MM.1S (cell line): ENCODE results near the gene DCTN3.

ENCODE experiments used
- DNase-seq: peaks from one replicate; pipeline ENCODE4 v3.0.0-alpha.2; 2015
- H2AFZ ChIP-seq: fragments of 300-600 bp; sonication (generic); 2 replicates; pipeline ENCODE4 v1.6.0; 2016; ENCODE audit warnings: antibody characterized with exemption, low read length
- H3F3A ChIP-seq: fragments of 300-600 bp; sonication (generic); 2 replicates; pipeline ENCODE4 v1.6.1; 2016; ENCODE audit warnings: mild to moderate bottlenecking, antibody characterized with exemption, low read length, moderate library complexity, mixed read lengths; ENCODE audit not compliant: insufficient read depth
- H3K27ac ChIP-seq: fragments of 300-600 bp; sonication (generic); 2 replicates; pipeline ENCODE4 v1.5.1; 2016; ENCODE audit warnings: mild to moderate bottlenecking, low read length
- H3K27me3 ChIP-seq: fragments of 300-600 bp; sonication (generic); replicated peaks from 2 replicates; pipeline ENCODE4 v1.6.0; 2016; ENCODE audit warnings: low read length; ENCODE audit not compliant: insufficient read depth
- H3K36me3 ChIP-seq: fragments of 300-600 bp; sonication (generic); replicated peaks from 2 replicates; pipeline ENCODE4 v1.6.1; 2016; ENCODE audit warnings: mild to moderate bottlenecking, low read length, mixed read lengths; ENCODE audit not compliant: insufficient read depth
- H3K4me1 ChIP-seq: fragments of 300-600 bp; sonication (generic); 2 replicates; pipeline ENCODE4 v1.6.1; 2016; ENCODE audit warnings: low read length, mixed read lengths
- H3K4me2 ChIP-seq: fragments of 300-600 bp; sonication (generic); 2 replicates; pipeline ENCODE4 v1.6.0; 2016; ENCODE audit warnings: low read depth, low read length
- H3K4me3 ChIP-seq: fragments of 300-600 bp; sonication (generic); 2 replicates; pipeline ENCODE4 v1.5.1; 2016; ENCODE audit warnings: low read length, mixed read lengths
- H3K79me2 ChIP-seq: fragments of 300-600 bp; sonication (generic); 2 replicates; pipeline ENCODE4 v1.6.1; 2016; ENCODE audit warnings: mixed run types, low read length, mixed read lengths
- H3K9ac ChIP-seq: fragments of 300-600 bp; sonication (generic); 2 replicates; pipeline ENCODE4 v1.6.1; 2016; ENCODE audit warnings: low read length, mixed read lengths
- H3K9me2 ChIP-seq: fragments of 300-600 bp; sonication (generic); replicated peaks from 2 replicates; pipeline ENCODE4 v1.6.1; 2016; ENCODE audit warnings: mild to moderate bottlenecking, low read length, mixed read lengths; ENCODE audit not compliant: insufficient read depth
- H3K9me3 ChIP-seq: fragments of 300-600 bp; sonication (generic); replicated peaks from 2 replicates; pipeline ENCODE4 v1.6.1; 2016; ENCODE audit warnings: mild to moderate bottlenecking, low read length, mixed read lengths; ENCODE audit not compliant: insufficient read depth
- H4K20me1 ChIP-seq: fragments of 300-600 bp; sonication (generic); 2 replicates; pipeline ENCODE4 v1.6.1; 2016; ENCODE audit warnings: mild to moderate bottlenecking, low read length, moderate library complexity, mixed read lengths; ENCODE audit not compliant: insufficient read depth
- CTCF ChIP-seq: fragments of 300-600 bp; sonication (generic); IDR thresholded peaks from 2 replicates; pipeline ENCODE4 v1.5.1; 2016; ENCODE audit warnings: antibody characterized with exemption, low read length, mixed read lengths
- EZH2 ChIP-seq: fragments of 300-600 bp; sonication (generic); optimal IDR thresholded peaks from 2 replicates; pipeline ENCODE3; 2017; ENCODE audit warnings: low read depth, mild to moderate bottlenecking, antibody characterized with exemption, low read length, mixed read lengths
- EZH2phosphoT487 ChIP-seq: fragments of 300-600 bp; sonication (generic); IDR thresholded peaks from 2 replicates; pipeline ENCODE4 v1.6.1; 2018; ENCODE audit warnings: antibody characterized with exemption, low read length

DCTN3 gene

GRCh38 chr9:34615132-34615531, 5.2 kb downstream of the DCTN3 start:
- peaks cover 36% of the 10 kb centered on the region for H3K79me2 ChIP-seq
- H3K36me3 ChIP-seq = no peaks in the 10 kb centered on the region
- H3K9ac ChIP-seq = no peak overlapping the region
- no peaks in the 10 kb centered on the region for H3K9me2 ChIP-seq
- H3K27me3 ChIP-seq = no peaks in the 10 kb centered on the region
- no peak for DNase-seq
- TF ChIP-seq EZH2phosphoT487 (no peak), CTCF (no peak), EZH2 (no peak)
- no peak overlapping the region for H3K27ac ChIP-seq
- no peak overlapping the region for H3K4me3 ChIP-seq
- H3K4me1 ChIP-seq = peaks cover 13% of the 10 kb centered on the region; the same call in 1 of the 2 replicates
- no peaks in the 10 kb centered on the region for H4K20me1 ChIP-seq
- peaks cover 6% of the 10 kb centered on the region; the same call in 1 of the 2 replicates for H3F3A ChIP-seq
- H3K9me3 ChIP-seq = no peaks in the 10 kb centered on the region
- no peak overlapping the region for H2AFZ ChIP-seq
- no peak overlapping the region for H3K4me2 ChIP-seq

GRCh38 chr9:34612788-34613390, 7.4 kb downstream of the DCTN3 start:
- H3F3A ChIP-seq = peaks cover 6% of the 10 kb centered on the region; the same call in 1 of the 2 replicates
- H3K4me1 ChIP-seq = peaks cover 6% of the 10 kb centered on the region; the same call in 1 of the 2 replicates
- H3K9me3 ChIP-seq = no peaks in the 10 kb centered on the region
- no peaks in the 10 kb centered on the region for H3K27me3 ChIP-seq
- TF ChIP-seq CTCF (peak; percentile 84), EZH2phosphoT487 (no peak)
- H3K4me2 ChIP-seq = peak overlapping the region; percentile 97
- H2AFZ ChIP-seq = peak overlapping the region; percentile 76
- DNase-seq = peak; percentile 77
- no peaks in the 10 kb centered on the region for H4K20me1 ChIP-seq
- no peaks in the 10 kb centered on the region for H3K9me2 ChIP-seq
- peaks cover 14% of the 10 kb centered on the region for H3K79me2 ChIP-seq
- peak overlapping the region; percentile 86 for H3K4me3 ChIP-seq
- peak overlapping the region; percentile 89; the same call in 1 of the 2 replicates for H3K9ac ChIP-seq
- H3K27ac ChIP-seq = no peak overlapping the region; the same call in 1 of the 2 replicates
- H3K36me3 ChIP-seq = no peaks in the 10 kb centered on the region

- Histone ChIP-seq H3K4me2 (peak within 1 kb of the TSS; percentile 97), H3K79me2 (peaks cover 14% of the 10 kb centered on the region), H3F3A (peaks cover 6% of the 10 kb centered on the region; the same call in 1 of the 2 replicates), H3K4me1 (peaks cover 6% of the 10 kb centered on the region; the same call in 1 of the 2 replicates), H4K20me1 (no peaks in the 10 kb centered on the region), H3K27ac (peak within 1 kb of the TSS; percentile 15; the same call in 1 of the 2 replicates), H3K9me2 (no peaks in the 10 kb centered on the region), H3K27me3 (no peaks in the 10 kb centered on the region), H2AFZ (peak within 1 kb of the TSS; percentile 90), H3K9me3 (no peaks in the 10 kb centered on the region), H3K9ac (peak within 1 kb of the TSS; percentile 89), H3K4me3 (peak within 1 kb of the TSS; percentile 86), H3K36me3 (no peaks in the 10 kb centered on the region)
- DNase-seq = peak; percentile 90
- TF ChIP-seq EZH2phosphoT487 (no peak), CTCF (no peak), EZH2 (no peak)
These were observed 8.2 kb downstream of the DCTN3 start, which contains the start of gene RPP25L for GRCh38 chr9:34611811-34612787. RPP25L (minus strand) TSS chr9:34612097; CDS start chr9:34611296, 801 bp downstream.
